HCT116 (cell line): ENCODE data around the gene GNGT1.
"Not testable (repeated sequence)": the region's sequence is repeated elsewhere in the genome, so short reads cannot be mapped to it uniquely, and the experiment has no call there.

ENCODE experiments used
- CBX3 ChIP-seq: IDR thresholded peaks from 2 replicates; pipeline ENCODE4 v1.6.1; 2012; ENCODE audit warnings: low read depth
- CEBPB ChIP-seq: IDR thresholded peaks from 2 replicates; pipeline ENCODE4 v1.6.1; 2012; ENCODE audit warnings: low read depth
- ELF1 ChIP-seq: IDR thresholded peaks from 2 replicates; pipeline ENCODE4 v1.6.1; 2012; ENCODE audit warnings: low read depth, borderline replicate concordance
- EZH2 ChIP-seq: fragments of 200-600 bp; sonication (generic); IDR thresholded peaks from 2 replicates; pipeline ENCODE4 v1.6.1; 2017; ENCODE audit warnings: antibody characterized with exemption, mixed run types
- JUND ChIP-seq: IDR thresholded peaks from 2 replicates; pipeline ENCODE4 v1.6.1; 2012
- POLR2A ChIP-seq: IDR thresholded peaks from 2 replicates; pipeline ENCODE4 v1.7.0; 2011; ENCODE audit warnings: borderline replicate concordance; ENCODE audit not compliant: insufficient read depth, insufficient read length; ENCODE audit errors: extremely low read depth
- POLR2AphosphoS5 ChIP-seq: IDR thresholded peaks from 2 replicates; pipeline ENCODE4 v1.6.1; 2011; ENCODE audit warnings: mild to moderate bottlenecking, low read depth, low read length, moderate library complexity
- RAD21 ChIP-seq: IDR thresholded peaks from 2 replicates; pipeline ENCODE4 v1.6.1; 2012; ENCODE audit warnings: low read depth, mild to moderate bottlenecking
- REST ChIP-seq: IDR thresholded peaks from 2 replicates; pipeline ENCODE4 v1.6.1; 2012; ENCODE audit warnings: low read depth
- TCF7L2 ChIP-seq: IDR thresholded peaks from 2 replicates; pipeline ENCODE4 v1.7.0; 2011; ENCODE audit warnings: borderline replicate concordance, inconsistent platforms; ENCODE audit not compliant: insufficient read depth, insufficient read length; ENCODE audit errors: extremely low read depth
- YY1 ChIP-seq: IDR thresholded peaks from 2 replicates; pipeline ENCODE4 v1.6.1; 2011; ENCODE audit warnings: low read length, low read depth, moderate library complexity, mild to moderate bottlenecking; ENCODE audit not compliant: insufficient replicate concordance; ENCODE audit errors: extremely low read depth
- ZNF274 ChIP-seq: fragments of 200-500 bp; sonication (Bioruptor generic); IDR thresholded peaks from 2 replicates; pipeline ENCODE4 v1.6.1; 2014; ENCODE audit warnings: mild to moderate bottlenecking, low read depth, low read length, inconsistent platforms
- TF ChIP-seq, protein P1 (sequence below), 3 experiments: fragments of 200-600 bp in 1 of 3; sonication (generic) in 1 of 3; IDR thresholded peaks in 2 of 3; conservative IDR thresholded peaks in 1 of 3; 2 replicates each; pipeline ENCODE4 v1.5.1; 2012 to 2017; ENCODE audit warnings: low read depth in 2 of 3, low read length in 2 of 3, antibody characterized with exemption in 1 of 3, borderline replicate concordance in 1 of 3, control low read depth in 1 of 3, mild to moderate bottlenecking in 1 of 3, mixed read lengths in 1 of 3, mixed run types in 1 of 3, moderate library complexity in 1 of 3; ENCODE audit not compliant: insufficient read depth in 1 of 3
- TF ChIP-seq, protein P2 (sequence below): IDR thresholded peaks from 2 replicates; pipeline ENCODE4 v1.6.1; 2011; ENCODE audit warnings: mild to moderate bottlenecking, low read length, moderate library complexity; ENCODE audit not compliant: insufficient replicate concordance; ENCODE audit errors: extremely low read depth

DNA sequence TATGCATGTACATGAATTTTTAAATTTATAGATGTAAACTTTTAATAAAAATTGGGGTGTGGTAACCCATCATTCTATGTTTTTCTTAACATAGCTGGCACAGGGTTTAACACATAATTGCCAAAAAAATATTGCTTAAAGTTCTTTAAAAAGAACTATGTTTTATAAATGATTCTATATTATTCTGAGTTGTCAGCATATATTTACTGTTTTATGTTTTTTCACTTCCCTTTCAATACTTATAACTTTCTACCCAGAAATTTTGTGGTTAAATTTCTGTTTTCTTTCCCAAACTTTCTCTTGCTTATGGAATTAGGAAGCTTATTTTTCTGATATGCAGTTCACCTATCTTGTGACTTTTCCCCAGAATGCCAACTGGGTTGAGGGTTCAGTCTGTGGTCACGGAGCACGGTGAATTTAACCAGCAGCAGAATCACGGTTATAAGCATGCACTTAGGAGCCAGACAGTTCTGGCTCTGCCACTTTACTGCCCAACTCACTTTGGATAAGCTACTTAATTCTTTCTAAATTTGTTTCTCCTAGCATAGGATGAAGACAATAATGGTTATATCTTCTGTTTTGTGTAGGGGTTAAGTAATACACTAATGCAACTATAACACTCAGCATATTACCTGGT, 9.0 kb downstream of the GNGT1 start:
- TF ChIP-seq, protein P1, sequence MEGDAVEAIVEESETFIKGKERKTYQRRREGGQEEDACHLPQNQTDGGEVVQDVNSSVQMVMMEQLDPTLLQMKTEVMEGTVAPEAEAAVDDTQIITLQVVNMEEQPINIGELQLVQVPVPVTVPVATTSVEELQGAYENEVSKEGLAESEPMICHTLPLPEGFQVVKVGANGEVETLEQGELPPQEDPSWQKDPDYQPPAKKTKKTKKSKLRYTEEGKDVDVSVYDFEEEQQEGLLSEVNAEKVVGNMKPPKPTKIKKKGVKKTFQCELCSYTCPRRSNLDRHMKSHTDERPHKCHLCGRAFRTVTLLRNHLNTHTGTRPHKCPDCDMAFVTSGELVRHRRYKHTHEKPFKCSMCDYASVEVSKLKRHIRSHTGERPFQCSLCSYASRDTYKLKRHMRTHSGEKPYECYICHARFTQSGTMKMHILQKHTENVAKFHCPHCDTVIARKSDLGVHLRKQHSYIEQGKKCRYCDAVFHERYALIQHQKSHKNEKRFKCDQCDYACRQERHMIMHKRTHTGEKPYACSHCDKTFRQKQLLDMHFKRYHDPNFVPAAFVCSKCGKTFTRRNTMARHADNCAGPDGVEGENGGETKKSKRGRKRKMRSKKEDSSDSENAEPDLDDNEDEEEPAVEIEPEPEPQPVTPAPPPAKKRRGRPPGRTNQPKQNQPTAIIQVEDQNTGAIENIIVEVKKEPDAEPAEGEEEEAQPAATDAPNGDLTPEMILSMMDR (IDR thresholded peaks at IDR 0.05 in 2 of 3, conservative IDR thresholded peaks at IDR 0.05 in 1 of 3; ENCODE audit: borderline replicate concordance in 1 of 3, insufficient read depth in 1 of 3, low read depth in 2 of 3, low read length in 2 of 3): not testable (repeated sequence)
- not testable (repeated sequence) for TF ChIP-seq EZH2, POLR2A, ZNF274, TCF7L2, CEBPB, JUND, REST, CBX3, RAD21, POLR2AphosphoS5, YY1, ELF1
- TF ChIP-seq, protein P2, sequence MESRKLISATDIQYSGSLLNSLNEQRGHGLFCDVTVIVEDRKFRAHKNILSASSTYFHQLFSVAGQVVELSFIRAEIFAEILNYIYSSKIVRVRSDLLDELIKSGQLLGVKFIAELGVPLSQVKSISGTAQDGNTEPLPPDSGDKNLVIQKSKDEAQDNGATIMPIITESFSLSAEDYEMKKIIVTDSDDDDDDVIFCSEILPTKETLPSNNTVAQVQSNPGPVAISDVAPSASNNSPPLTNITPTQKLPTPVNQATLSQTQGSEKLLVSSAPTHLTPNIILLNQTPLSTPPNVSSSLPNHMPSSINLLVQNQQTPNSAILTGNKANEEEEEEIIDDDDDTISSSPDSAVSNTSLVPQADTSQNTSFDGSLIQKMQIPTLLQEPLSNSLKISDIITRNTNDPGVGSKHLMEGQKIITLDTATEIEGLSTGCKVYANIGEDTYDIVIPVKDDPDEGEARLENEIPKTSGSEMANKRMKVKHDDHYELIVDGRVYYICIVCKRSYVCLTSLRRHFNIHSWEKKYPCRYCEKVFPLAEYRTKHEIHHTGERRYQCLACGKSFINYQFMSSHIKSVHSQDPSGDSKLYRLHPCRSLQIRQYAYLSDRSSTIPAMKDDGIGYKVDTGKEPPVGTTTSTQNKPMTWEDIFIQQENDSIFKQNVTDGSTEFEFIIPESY: not testable (repeated sequence)
